SHP77 (cell line): ENCODE measurements around the gene TRNP1.

Experiments used
- DNase-seq, 2 experiments: peaks; one replicate each; lab custom pipeline; 2025; lab: John Stamatoyannopoulos, UW

The TRNP1 gene

GRCh38 chr1:27027575-27028250 lies 34.2 kb downstream of the TRNP1 start:
- DNase-seq, result peak; percentile 19 to 27

DNA sequence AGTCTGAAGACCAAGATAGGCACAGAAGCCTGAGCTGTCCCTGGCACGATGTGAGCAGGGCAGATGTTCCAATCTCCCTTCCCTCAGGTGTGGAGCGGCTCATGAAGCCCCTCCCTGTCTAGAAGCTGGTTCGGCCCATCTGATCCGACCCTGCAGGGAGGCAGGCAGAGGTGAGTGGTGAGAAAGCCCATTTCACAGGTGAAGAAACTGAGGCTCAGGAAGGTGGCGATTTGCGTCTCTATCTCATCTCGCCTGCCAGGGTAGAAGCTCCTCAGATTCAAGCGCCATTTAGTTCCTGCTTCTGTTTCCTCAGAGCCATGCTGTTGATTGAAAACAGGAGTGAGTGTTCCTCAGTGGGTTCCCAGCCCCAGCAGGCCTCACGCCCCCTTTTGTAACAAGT lies 36.0 kb downstream of the TRNP1 start:
- DNase-seq, result no peak

DNA sequence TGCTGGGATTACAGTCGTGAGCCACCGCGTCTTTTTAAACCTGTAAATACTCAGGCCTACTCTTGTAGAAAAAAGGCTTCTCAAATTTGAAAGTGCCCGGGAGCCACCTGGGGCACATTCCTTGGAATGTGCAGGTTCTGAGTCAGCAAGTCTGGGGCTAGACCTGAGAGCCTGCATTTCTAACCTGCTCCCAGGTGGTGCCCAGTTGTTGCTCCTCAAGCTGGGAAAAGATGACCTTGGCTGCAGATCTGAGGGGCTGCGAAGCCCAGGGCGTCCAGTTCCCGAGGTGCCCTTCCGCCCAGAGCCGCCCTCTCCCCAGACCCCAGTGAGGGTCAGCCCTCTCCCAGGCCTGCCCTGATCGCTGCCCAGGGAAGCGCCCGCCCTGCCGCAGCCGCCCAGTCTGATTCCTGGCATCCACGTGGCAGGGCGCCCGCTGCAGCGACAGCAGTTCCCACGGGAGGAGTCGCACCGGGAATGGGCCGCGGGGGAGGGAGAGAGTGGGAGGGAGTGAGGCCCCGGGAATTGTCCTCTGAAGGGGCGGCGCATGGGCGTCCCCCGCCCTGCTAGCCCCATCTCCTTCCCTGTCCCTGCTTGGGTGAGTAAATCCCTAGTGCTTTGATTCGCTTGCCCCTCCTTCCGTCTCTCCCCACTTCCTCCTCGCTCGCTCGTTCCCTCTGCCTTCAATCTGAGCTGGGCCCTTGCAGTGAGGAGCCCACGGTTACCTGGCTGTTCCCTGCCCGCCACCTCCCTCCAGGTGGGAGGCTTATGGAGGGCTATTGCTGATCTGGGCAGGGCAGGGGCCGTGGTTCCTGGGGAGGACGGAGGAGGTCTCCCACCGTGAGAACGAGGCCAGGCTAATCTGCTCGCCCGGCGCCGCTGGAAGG lies 38.0 kb downstream of the TRNP1 start:
- peak; percentile 35 to 44 for DNase-seq

GRCh38 chr1:27032119-27032461 lies 38.6 kb downstream of the TRNP1 start:
- DNase-seq, result no peak

GRCh38 chr1:27033043-27033746 lies 39.7 kb downstream of the TRNP1 start:
- no peak for DNase-seq

GRCh38 chr1:27035344-27035743 lies 41.9 kb downstream of the TRNP1 start:
- no peak for DNase-seq

- no peak for DNase-seq
These were observed 43.2 kb downstream of the TRNP1 start for GRCh38 chr1:27036718-27037117.

- peak in 1 of 2 experiments; percentile 14 for DNase-seq
These were observed 44.0 kb downstream of the TRNP1 start for GRCh38 chr1:27037518-27037917.

GRCh38 chr1:27038020-27038419 lies 44.5 kb downstream of the TRNP1 start:
- no peak for DNase-seq

DNA sequence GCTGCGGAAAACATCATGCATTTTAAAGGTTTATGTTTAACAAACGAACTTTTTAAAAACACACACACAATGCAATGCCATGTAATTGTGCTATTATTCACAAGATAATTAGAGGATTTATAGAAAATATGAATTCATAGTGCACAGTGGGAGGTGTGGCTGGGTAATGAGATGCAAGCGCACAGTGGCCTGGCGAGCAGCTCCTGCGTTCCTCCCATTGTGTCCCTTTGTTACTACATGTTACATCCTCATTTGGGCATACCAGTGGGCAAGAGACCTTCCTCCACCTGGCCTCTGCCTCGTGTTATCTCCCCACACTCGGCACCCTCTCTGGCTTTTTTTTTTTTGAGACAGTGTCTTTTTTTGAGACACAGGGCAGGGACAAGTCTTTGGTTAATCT lies 49.2 kb downstream of the TRNP1 start:
- no peak for DNase-seq

DNA sequence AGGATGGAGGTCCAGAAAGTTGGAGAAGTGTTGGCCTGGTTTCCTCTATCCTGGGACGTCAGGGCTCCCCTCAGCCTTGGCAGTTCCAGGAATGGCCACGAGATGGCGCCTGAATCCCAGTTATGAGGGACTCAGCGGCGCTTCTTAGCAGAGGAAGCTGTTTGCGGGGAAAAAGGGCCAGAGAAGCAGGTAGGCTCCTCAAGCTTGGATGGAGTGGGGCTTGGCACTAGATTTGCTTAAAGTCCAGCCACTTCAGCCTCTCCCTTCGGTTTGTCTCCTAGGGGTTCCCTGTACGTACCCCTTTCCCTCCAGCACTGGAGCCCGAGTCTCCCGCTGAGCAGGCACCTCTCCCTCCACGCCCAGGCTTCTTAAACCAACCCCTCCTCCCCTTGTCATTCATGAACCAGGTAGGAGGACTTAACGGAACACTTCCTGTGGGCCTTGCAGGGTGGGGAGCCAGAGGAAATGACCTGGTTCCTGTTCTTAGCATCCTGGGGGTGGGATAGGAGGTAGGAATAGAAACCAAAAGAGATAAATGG lies 51.2 kb downstream of the TRNP1 start:
- DNase-seq, result peak; percentile 68 to 69

- DNase-seq, result peak; percentile 42 to 67
These were observed 52.6 kb downstream of the TRNP1 start for GRCh38 chr1:27045973-27046558.

- DNase-seq, result no peak
These were observed 54.4 kb downstream of the TRNP1 start for GRCh38 chr1:27047914-27048313.

DNA sequence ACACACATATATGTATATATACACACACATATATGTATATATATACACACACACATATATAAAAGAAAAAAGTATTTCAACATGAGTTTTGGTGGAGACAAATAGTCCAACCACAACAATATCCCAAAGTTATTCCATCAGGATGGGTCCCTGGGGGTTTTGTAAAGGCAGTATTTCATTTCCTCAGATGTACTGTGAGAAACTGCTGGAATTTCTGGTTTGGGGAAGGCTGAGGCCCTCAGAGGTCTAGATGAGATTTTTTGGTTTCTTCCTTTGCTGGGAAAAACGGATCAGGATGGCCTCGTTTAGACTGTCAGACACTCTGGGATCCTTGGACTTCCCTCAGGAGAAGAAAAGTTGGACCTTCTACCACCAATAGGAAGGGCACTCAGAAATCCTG lies 55.6 kb downstream of the TRNP1 start:
- DNase-seq, result no peak

DNA sequence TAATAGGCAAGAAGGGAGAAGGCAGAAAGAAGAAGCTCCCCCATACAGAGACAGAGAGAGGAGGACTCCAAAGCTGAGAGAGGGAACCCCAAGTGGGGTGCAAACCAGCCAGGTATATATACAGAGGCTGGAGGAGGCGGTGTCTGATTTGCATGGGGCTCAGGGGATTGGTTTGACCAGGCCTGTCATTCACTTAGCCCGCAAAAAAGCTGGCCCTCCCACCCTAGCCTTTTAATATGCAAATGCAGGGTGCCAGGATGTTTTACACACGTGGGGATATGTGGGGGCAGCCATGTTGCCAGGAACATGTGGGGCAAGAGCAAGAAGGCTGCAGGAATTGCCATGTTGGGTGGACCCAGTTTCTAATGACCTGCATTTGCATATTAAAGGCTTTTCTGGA lies 56.1 kb downstream of the TRNP1 start:
- DNase-seq, result no peak
